Tongue (tissue), 2 donors: ENCODE measurements around the gene ABCA1. TPM values are rescaled to one million over a fixed set of nuclear protein-coding genes. Genes with fewer than 3 reads are reported as not detected.
"Not testable (repeated sequence)": the region's sequence is repeated elsewhere in the genome, so short reads cannot be mapped to it uniquely, and the experiment has no call there.

Source experiments
- DNase-seq: peaks from one replicate; pipeline ENCODE4 v3.0.0-alpha.2; 2015
- total RNA-seq: library from RNA; depleted of rRNA; stranded (reverse); fragments of >200 nt; gene quantifications from one replicate; pipeline ENCODE4 v1.2.3, GENCODE V29; 2014

The ABCA1 gene
- total RNA-seq, 1 donor from 2014 or later, result 23.6 TPM

- DNase-seq, result peak; percentile 35
Observed at GRCh38 chr9:104944356-104944755, 16.4 kb upstream of the ABCA1 start.

DNA sequence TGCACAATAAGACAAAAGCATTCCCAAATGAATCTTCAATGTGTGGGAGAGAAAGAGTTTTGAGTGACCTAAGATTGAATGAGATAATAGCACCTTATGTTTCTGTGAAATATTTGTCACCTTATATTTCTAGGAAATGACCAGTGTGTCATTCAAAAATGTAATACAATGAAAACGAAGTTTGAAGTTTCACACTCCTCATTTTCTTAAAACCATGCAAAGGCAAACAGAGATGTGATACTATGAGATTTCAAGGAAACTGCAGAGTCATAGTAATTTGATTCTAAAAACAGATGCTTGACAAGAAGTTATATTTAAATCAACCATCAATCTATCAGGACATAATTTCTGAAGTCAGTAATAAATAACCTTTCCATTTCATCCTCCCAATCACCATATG lies 13.6 kb upstream of the ABCA1 start:
- DNase-seq, result no peak

DNA sequence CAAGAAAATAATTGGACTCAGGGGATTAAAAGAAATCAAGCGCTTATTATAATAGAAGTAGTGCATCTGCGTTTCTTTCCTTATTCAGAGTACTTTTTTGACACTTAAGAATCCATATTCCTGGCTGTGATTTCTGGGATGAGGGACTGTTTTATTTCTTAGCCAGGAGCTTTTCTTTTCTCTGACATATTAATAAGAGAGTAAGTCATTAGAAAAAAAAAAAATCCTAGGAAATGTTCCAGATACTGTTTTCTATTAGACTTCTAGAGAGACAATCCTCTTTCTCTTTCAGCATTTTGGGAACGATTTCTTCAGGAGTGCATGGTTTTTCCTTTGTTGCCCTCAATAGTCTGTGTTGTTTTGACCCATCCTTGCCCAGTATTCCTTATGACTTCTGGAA lies 8.3 kb upstream of the ABCA1 start:
- DNase-seq, result no peak

DNA sequence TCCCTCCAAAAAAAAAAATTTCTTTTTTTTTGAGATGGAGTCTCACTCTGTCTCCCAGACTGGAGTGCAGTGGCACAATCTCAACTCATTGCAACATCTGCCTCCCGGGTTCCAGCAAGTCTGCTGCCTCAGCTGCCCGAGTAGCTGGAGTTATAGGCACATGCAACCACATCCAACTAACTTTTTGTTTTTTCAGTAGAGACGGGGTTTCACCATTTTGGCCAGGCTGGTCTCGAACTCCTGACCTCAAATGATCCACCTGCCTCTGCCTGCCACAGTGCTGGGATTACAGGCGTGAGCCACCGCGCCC lies 7.5 kb upstream of the ABCA1 start:
- DNase-seq, result not testable (repeated sequence)

- no peak for DNase-seq
Observed at GRCh38 chr9:104934691-104935500, 6.9 kb upstream of the ABCA1 start.

DNA sequence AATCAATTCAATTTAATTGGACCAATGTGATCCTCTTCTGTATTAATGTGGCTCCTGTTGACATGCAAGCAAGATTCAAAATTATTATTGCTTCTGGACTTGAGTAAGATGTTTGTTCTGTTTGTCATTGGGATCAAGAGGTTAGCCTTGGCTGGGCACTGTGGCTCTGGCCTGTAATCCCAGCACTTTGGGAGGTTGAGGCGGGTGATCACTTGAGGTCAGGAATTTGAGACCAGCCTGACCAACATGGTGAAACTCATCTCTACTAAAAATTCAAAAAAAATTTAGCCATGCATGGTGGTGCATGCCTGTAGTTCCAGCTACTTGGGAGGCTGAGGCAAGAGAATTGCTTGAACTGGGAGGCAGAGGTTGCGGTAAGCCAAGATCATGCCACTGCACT lies 5.1 kb upstream of the ABCA1 start:
- not testable (repeated sequence) for DNase-seq

GRCh38 chr9:104931256-104931655 lies 3.3 kb upstream of the ABCA1 start:
- DNase-seq, result no peak

DNA sequence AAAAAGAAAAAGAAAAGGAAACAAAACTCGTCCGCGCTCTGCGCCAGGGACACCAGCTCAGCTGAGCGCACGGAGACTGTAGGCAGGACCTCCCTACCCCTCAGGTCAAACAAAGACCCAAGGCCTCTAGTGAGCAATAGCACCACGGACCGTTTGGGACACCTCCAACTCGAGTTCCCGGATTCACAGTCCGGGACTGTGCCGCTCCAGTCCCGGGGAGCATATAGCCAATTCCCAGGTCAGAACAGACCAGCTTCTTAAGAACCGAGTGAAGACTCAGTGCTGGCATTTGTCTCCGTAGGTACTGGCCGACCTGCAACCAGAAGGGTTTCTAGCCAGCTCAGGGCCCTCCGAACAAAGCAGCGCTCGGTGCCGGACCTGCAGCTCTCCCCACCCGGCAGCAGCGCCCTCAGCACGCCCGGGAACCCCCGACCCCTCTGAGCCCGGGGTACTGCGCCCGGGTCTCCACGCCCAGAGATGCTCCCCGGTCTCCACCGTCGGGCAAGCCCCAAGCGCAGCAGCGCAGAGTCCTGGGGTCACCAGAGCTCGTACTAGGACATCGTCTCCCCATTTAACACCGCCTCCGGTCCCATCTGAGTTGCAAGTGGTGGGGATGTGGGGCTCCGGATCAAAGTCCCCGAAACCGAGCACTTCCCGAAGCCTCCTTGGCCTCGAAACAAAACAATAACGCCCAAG lies 591 bp downstream of the ABCA1 start:
- peak; percentile 54 for DNase-seq

GRCh38 chr9:104923740-104924139 lies 4.2 kb downstream of the ABCA1 start:
- DNase-seq, result no peak

- DNase-seq, result peak; percentile 41
Observed at GRCh38 chr9:104923289-104923688, 4.7 kb downstream of the ABCA1 start.

DNA sequence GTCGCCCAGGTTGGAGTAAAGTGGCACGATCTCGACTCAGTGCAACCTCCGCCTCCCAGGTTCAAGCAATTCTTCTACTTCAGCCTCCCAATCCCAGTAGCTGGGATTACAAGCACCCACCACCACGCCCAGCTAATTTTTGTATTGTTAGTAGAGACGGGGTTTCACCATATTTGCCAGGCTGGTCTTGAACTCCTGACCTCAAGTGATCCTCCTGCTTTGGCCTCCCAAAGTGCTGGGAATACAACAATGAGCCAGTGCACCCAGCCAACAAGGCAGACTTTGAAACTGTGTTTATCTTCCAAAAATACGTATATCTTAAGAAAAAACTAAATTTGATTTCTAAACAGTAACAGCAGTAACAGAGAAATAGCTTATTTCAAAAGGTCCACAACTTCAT lies 5.2 kb downstream of the ABCA1 start:
- DNase-seq, result not testable (repeated sequence)

- no peak for DNase-seq
Observed at GRCh38 chr9:104921067-104921741, 6.8 kb downstream of the ABCA1 start.

GRCh38 chr9:104915753-104916152 lies 12.2 kb downstream of the ABCA1 start:
- DNase-seq, result no peak

GRCh38 chr9:104915049-104915448 lies 12.9 kb downstream of the ABCA1 start:
- DNase-seq, result no peak

DNA sequence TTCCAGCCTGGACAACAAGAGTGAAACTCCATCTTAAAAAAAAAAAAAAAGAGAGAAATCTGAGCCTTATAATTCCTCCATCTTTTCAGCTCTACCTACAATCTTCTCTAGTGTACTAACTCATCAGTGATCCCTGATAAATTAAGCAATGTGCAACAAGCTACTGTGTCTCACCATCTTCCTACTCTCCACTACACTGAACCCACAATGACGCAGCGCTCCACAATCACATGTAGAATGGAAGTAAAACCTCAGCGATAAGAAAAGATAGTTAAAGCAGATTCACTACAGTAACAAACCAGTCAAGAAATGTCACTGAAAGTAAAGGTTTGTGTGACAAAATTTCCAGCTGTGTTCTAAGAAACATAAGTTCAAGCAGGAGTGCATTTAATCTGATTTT lies 13.5 kb downstream of the ABCA1 start:
- no peak for DNase-seq

GRCh38 chr9:104912606-104913005 lies 15.3 kb downstream of the ABCA1 start:
- no peak for DNase-seq

GRCh38 chr9:104911032-104911607 lies 16.8 kb downstream of the ABCA1 start:
- DNase-seq, result no peak

DNA sequence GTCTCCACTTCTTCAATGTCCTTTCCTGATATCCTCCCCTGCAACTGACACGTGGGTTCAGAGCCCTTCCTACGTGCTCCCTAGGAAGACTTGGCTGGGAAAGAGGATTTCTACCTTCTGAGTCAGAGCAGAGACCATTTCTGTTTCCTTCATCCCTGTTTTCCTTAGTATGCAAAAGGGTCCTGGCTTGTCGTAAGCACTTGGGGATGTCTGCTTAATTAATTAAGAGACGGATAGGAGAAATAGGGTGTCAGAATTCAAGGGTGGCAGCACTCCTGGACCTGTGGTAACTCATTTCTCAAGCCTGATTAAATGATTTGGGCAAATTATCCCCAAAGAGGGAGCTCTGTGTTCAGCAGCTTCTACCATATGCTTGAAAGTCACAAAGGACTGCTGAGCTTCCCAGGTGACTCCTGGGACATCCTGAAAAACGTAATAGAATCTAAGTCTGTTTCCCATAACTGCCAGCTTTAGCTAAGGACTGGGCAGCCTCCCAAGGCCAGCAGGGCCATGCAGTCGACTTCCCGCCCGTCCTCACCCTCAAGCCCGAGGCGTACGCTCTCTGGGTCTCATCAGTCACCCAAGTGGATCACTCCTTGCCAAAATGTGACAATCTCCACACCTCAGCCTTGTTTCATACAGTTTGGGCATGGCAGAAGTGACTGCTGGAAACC lies 20.5 kb downstream of the ABCA1 start:
- DNase-seq, result no peak

- no peak for DNase-seq
Observed at GRCh38 chr9:104906441-104907277, 21.3 kb downstream of the ABCA1 start.

DNA sequence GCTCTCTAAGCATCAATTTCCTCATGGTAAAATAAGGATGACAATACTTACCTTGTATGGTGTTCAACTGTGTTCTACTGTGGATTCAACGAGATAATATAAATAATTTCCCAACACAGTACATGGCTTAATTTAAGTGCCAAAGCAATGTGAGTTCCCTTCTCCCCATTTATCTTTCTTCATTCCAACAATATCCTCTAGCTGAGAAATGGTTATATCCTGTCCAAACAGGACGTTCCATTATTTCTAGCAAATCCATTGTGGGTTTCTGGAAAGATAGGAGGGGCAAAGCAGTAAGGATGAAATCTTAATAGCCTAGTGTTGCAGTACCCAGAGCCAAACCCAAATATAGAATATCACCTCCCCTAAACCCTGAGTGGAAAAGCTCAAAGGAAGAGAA lies 22.0 kb downstream of the ABCA1 start:
- no peak for DNase-seq

DNA sequence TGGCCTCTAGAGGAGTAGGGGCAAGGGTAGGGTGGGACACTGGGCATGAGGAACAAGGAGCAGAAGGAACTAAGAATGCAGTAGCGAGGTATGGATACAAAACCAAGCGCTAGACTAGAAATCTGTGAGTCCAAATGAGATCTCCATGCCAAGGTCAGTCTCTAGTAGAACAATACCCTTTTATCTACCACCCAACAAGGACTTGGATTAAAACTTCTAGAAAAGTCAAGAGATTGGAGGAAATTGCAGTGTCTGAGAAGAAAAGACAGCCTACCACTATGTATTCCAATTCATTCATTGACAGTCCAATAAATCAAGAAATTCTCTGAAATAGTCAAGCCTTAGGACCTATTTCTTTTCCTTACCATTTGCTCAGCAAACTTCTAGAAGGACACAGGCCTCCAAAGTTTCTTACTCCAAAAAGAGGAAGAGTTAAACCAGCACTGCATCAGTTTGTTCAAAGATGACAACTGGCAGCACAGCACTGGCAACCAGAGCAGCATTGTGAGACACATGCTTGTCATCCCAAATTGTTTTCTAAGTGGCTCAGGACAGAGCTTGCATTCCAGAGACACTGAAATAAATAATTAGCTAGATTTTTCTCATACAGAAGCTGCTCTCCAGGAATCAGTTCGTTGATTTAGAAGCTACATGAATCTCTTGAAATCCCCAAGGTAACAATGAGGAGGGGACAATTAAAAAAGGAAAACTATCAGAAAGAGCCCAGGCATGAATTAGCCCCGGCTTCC lies 22.6 kb downstream of the ABCA1 start:
- DNase-seq, result no peak
